HepG2 (cell line): ENCODE measurements around the gene AKT2. TPM values are rescaled to one million over a fixed set of nuclear protein-coding genes. Genes with fewer than 3 reads are reported as not detected.

ENCODE experiments used
- EEA1 ChIP-seq: sonication (generic); formaldehyde crosslinking; IDR thresholded peaks from 2 replicates; pipeline ENCODE4 v1.5.1; 2020; ENCODE audit warnings: mild to moderate bottlenecking, missing genetic modification reagents, borderline replicate concordance
- KAT2B ChIP-seq: fragments of 150-350 bp; IDR thresholded peaks from 2 replicates; pipeline ENCODE4 v1.6.1; 2014; ENCODE audit warnings: low read depth, low read length, borderline replicate concordance
- KDM2A ChIP-seq: sonication (generic); formaldehyde crosslinking; IDR thresholded peaks from 2 replicates; pipeline ENCODE4 v1.4.0; 2020; ENCODE audit warnings: low read depth, missing genetic modification reagents, borderline replicate concordance
- MLLT10 ChIP-seq: sonication (generic); formaldehyde crosslinking; IDR thresholded peaks from 2 replicates; pipeline ENCODE4 v1.4.0; 2020; ENCODE audit warnings: missing genetic modification reagents
- POLR2AphosphoS5 ChIP-seq: IDR thresholded peaks from 2 replicates; pipeline ENCODE4 v1.6.1; 2012; ENCODE audit warnings: low read depth, low read length
- REPIN1 ChIP-seq: sonication (generic); formaldehyde crosslinking; IDR thresholded peaks from 2 replicates; pipeline ENCODE4 v1.8.0; 2022; ENCODE audit warnings: missing genetic modification reagents, low read depth, mild to moderate bottlenecking, borderline replicate concordance
- SMC3 ChIP-seq: IDR thresholded peaks from 2 replicates; pipeline ENCODE4 v1.6.1; 2011; ENCODE audit warnings: low read length, improper control_type of control experiment
- TCF7L2 ChIP-seq: IDR thresholded peaks from 2 replicates; pipeline ENCODE4 v1.6.1; 2011; ENCODE audit warnings: mild to moderate bottlenecking, low read depth, low read length, moderate library complexity
- TFDP2 ChIP-seq: sonication (generic); formaldehyde crosslinking; IDR thresholded peaks from 2 replicates; pipeline ENCODE4 v1.4.0; 2020; ENCODE audit warnings: missing genetic modification reagents
- ZKSCAN8 ChIP-seq: IDR thresholded peaks from 2 replicates; pipeline ENCODE4 v1.6.1; 2016; ENCODE audit warnings: borderline replicate concordance, missing genetic modification reagents, missing compliant biosample characterization
- ZMAT3 ChIP-seq: sonication (generic); formaldehyde crosslinking; conservative IDR thresholded peaks from 2 replicates; pipeline ENCODE4 v1.7.0; 2021; ENCODE audit warnings: missing genetic modification reagents
- ZNF577 ChIP-seq: sonication (generic); formaldehyde crosslinking; IDR thresholded peaks from 2 replicates; pipeline ENCODE4 v1.4.0; 2020; ENCODE audit warnings: mild to moderate bottlenecking, low read depth, missing genetic modification reagents, borderline replicate concordance
- ZNF644 ChIP-seq: IDR thresholded peaks from 2 replicates; pipeline ENCODE4 v1.6.1; 2016; ENCODE audit warnings: low read depth
- ZNF678 ChIP-seq: sonication (generic); formaldehyde crosslinking; IDR thresholded peaks from 2 replicates; pipeline ENCODE4 v1.4.0; 2020; ENCODE audit warnings: mild to moderate bottlenecking, missing genetic modification reagents
- ZNF713 ChIP-seq: sonication (generic); formaldehyde crosslinking; IDR thresholded peaks from 2 replicates; pipeline ENCODE4 v1.4.0; 2020; ENCODE audit warnings: mild to moderate bottlenecking, missing genetic modification reagents
- ZNF782 ChIP-seq: sonication (generic); formaldehyde crosslinking; IDR thresholded peaks from 2 replicates; pipeline ENCODE4 v1.4.0; 2020; ENCODE audit warnings: missing genetic modification reagents, mild to moderate bottlenecking, borderline replicate concordance
- polyA plus RNA-seq, 8 experiments: library from polyadenylated mRNA; depleted of rRNA in 3 of 8; stranded (reverse) in 7 of 8; unstranded in 1 of 8; fragments of >200 nt; fragmentation: Illumina TruSeq in 4 of 8; extraction: Trizol in 4 of 8; gene quantifications; 2 replicates each; pipeline versions ENCODE4 v1.2.1 to v1.2.3, GENCODE V29; 2011 to 2016; ENCODE audit warnings: low read depth in 4 of 8, missing spikeins in 1 of 8, mixed read lengths in 1 of 8; ENCODE audit not compliant: insufficient read depth in 1 of 8
- total RNA-seq, 5 experiments: library from RNA; depleted of rRNA; stranded (reverse); fragments of >200 nt; fragmentation: Illumina TruSeq; extraction: Trizol; gene quantifications; 2 replicates each; pipeline ENCODE4 v1.2.3, GENCODE V29; 2016; ENCODE audit warnings: low read depth in 1 of 5
- TF ChIP-seq, protein P1 (sequence below): sonication (generic); formaldehyde crosslinking; conservative IDR thresholded peaks from 2 replicates; pipeline ENCODE4 v1.8.0; 2022; ENCODE audit warnings: mild to moderate bottlenecking, moderate library complexity, missing genetic modification reagents
- TF ChIP-seq, protein P2 (sequence below): sonication (generic); formaldehyde crosslinking; IDR thresholded peaks from 2 replicates; pipeline ENCODE4 v1.4.0; 2020; ENCODE audit warnings: missing genetic modification reagents

Gene AKT2
- total and polyA plus RNA-seq, 2 of the 13 experiments (the other 11 are each of a cell fraction or from before 2014, with no cell fraction given), result 82.1 to 173 TPM

GRCh38 chr19:40231544-40232424, 53.4 kb downstream of the AKT2 start (continued):
- TF ChIP-seq KAT2B (no peak), REPIN1 (CRISPR knock-in tag) (peak; percentile 91), SMC3 (no peak), TFDP2 (peak; percentile 78), EEA1 (CRISPR knock-in tag) (no peak; the same call in 1 of the 2 replicates), KDM2A (CRISPR knock-in tag) (peak; percentile 97), ZNF644 (CRISPR knock-in tag) (peak; percentile 33; the same call in 1 of the 2 replicates), ZNF782 (CRISPR knock-in tag) (peak; percentile 83; the same call in 1 of the 2 replicates), ZNF713 (no peak), ZKSCAN8 (peak; percentile 48; the same call in 1 of the 2 replicates), ZNF577 (CRISPR knock-in tag) (no peak), ZMAT3 (no peak), TCF7L2 (no peak), POLR2AphosphoS5 (peak; percentile 66), MLLT10 (CRISPR knock-in tag) (no peak), ZNF678 (no peak)
- TF ChIP-seq, protein P1, sequence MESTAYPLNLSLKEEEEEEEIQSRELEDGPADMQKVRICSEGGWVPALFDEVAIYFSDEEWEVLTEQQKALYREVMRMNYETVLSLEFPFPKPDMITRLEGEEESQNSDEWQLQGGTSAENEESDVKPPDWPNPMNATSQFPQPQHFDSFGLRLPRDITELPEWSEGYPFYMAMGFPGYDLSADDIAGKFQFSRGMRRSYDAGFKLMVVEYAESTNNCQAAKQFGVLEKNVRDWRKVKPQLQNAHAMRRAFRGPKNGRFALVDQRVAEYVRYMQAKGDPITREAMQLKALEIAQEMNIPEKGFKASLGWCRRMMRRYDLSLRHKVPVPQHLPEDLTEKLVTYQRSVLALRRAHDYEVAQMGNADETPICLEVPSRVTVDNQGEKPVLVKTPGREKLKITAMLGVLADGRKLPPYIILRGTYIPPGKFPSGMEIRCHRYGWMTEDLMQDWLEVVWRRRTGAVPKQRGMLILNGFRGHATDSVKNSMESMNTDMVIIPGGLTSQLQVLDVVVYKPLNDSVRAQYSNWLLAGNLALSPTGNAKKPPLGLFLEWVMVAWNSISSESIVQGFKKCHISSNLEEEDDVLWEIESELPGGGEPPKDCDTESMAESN (CRISPR knock-in tag), result no peak
- TF ChIP-seq, protein P2, sequence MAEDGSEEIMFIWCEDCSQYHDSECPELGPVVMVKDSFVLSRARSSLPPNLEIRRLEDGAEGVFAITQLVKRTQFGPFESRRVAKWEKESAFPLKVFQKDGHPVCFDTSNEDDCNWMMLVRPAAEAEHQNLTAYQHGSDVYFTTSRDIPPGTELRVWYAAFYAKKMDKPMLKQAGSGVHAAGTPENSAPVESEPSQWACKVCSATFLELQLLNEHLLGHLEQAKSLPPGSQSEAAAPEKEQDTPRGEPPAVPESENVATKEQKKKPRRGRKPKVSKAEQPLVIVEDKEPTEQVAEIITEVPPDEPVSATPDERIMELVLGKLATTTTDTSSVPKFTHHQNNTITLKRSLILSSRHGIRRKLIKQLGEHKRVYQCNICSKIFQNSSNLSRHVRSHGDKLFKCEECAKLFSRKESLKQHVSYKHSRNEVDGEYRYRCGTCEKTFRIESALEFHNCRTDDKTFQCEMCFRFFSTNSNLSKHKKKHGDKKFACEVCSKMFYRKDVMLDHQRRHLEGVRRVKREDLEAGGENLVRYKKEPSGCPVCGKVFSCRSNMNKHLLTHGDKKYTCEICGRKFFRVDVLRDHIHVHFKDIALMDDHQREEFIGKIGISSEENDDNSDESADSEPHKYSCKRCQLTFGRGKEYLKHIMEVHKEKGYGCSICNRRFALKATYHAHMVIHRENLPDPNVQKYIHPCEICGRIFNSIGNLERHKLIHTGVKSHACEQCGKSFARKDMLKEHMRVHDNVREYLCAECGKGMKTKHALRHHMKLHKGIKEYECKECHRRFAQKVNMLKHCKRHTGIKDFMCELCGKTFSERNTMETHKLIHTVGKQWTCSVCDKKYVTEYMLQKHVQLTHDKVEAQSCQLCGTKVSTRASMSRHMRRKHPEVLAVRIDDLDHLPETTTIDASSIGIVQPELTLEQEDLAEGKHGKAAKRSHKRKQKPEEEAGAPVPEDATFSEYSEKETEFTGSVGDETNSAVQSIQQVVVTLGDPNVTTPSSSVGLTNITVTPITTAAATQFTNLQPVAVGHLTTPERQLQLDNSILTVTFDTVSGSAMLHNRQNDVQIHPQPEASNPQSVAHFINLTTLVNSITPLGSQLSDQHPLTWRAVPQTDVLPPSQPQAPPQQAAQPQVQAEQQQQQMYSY, result no peak
